NCI-H187 (cell line): Measurements from ENCODE around the gene TMEM213.

Experiments
- DNase-seq, 2 experiments: peaks; one replicate each; lab custom pipeline; 2025; lab: John Stamatoyannopoulos, UW

TMEM213 gene

DNA sequence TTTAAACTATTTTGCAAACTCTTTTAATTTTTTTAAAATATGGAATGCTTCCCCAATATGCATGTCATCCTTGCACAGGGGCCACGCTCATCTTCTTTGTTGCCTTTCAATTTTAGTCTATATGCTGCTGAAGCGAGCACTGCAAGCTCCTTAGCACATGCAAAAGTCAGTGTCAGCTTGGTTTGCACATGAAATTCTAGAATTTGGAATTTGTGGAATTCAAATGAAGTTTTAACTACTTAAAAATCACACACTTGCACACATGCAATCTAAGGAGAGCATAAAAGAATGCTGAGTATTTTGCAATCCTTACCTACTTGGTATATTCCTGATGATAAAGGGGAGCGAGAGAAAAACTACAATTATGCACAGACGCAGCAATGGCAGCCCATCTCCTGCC lies 78.5 kb downstream of the TMEM213 start:
- DNase-seq, result no peak

DNA sequence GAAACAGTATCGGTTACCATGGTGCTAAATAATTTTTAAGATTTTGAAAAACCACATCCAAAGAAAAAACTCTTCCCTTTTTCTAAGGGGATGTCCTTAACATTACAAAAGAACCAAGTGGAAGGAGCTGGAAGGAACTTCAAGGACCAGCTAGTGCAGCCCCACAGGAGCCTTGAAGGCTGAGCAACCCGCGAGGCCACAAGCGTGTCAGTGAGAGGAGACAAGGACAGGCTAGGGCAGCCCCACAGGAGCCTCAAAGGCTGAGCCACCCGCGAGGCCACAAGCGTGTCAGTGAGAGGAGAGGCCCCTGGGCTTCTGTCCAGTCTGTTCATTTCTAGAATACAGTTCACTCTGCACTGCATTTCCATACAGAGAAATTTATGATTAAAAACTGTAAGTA lies 80.3 kb downstream of the TMEM213 start:
- DNase-seq, result no peak

DNA sequence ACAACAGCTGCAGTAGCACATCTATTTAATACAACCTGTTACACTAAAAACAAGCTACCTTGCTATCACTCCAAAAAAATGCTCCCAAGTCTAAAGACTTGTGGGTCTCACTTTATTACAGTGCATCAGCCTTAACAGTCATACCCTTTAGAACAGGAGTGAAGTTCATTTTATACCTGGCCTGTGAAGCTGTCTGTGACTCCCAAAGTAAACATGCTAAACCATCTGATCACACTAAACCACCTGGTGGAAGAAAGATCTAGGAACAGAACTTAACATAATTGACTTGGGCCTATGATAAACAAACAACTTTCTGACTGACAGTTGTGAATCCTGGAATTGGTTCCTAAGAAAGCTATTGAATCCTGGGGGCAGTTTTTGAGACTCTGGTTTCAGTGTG lies 81.1 kb downstream of the TMEM213 start:
- DNase-seq, result no peak

DNA sequence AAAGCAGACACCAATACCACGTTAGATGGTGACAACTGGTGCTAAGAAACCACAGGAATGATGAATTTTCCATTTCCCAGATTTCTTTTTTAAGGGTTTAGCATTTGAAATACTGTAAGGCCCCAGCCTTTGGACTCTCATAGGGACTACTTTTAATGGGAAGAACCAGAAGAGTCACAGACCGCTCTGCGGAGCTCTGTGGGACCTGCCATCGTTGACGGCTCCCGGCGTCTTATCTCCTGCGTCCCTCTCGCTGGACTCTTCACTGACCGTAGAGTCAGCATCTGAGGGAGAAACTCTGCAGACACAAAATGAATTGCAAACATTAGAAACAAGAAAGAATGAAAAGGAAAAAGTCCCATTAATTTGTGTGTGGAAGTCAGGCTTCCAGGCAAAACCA lies 81.6 kb downstream of the TMEM213 start:
- no peak for DNase-seq

DNA sequence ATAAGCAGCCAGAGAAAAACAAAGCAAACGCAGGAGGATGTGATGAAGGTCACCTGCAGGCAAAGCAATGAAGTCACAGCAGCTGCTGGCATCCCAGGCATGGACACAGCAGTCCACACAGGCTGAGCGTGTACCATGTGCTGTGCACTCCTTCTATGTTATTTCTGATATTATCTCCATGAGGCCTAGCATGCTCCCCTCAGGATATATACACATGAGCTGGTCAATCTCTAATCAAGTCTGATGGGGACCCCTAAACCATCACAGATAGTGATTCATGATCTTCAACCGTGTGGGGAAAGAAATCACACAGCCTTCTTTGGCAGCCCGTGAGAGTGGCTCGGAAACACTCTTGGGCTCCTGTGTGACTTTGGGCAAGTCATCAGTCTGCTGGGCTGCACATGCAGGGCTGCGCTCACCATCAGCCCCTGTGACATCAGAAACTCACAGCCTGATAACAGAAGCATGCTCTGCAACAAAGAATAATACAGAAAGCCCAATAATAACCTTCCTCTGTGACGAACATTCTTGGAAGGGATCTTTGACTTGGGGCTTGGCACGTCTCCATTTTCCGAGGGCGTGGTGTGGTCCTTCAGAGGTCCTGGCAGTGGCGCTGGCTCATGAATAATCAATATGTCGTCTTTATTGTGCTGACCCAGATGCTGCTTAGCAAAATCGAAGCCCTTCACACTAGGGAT lies 83.2 kb downstream of the TMEM213 start:
- no peak for DNase-seq

DNA sequence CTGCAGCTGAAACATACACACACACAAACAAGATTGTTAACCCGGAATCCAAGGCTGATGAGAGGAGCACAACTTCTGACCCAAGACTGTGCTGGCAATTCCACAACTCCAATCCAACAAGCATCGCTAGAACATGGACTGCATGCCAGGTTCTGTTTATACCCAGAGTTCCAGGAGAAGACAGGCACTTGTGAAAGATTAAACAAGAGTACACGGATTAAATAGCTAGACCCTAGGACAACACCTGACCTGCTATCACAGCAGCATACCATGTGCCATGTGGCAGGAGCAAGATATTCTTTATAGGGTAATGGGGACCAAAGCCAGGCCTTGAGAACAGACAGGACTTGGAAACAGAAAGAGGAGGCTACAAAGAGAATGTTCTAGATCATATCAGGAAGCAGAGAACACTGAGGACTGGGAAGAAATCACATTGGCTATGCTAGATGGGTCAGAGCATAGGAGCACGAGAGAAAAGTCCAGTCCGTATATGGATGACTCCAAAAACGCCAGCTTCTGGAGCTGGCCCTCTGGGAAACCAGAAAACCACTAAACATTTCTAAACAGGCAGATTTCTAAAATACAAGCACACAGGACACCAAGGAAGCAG lies 83.9 kb downstream of the TMEM213 start:
- DNase-seq, result no peak

DNA sequence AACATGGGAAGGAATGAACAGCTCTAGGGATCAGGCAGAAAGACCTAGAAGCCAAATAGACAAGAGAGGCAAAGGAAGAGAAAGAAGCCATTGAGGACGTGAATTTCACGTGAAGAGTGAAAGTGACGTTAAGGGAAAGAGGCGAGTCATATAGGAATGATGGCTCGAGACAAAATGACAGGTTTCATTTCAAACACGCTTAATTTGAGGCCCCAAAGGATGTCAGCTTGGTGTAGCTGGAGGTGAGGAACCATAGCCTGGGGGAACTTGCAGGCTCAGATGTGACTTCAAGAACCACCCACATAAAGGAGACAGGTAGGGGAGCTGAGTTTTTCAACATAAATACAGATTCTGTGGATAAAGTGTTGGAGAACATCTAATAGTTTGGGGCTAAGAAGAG lies 84.5 kb downstream of the TMEM213 start:
- DNase-seq, result no peak

DNA sequence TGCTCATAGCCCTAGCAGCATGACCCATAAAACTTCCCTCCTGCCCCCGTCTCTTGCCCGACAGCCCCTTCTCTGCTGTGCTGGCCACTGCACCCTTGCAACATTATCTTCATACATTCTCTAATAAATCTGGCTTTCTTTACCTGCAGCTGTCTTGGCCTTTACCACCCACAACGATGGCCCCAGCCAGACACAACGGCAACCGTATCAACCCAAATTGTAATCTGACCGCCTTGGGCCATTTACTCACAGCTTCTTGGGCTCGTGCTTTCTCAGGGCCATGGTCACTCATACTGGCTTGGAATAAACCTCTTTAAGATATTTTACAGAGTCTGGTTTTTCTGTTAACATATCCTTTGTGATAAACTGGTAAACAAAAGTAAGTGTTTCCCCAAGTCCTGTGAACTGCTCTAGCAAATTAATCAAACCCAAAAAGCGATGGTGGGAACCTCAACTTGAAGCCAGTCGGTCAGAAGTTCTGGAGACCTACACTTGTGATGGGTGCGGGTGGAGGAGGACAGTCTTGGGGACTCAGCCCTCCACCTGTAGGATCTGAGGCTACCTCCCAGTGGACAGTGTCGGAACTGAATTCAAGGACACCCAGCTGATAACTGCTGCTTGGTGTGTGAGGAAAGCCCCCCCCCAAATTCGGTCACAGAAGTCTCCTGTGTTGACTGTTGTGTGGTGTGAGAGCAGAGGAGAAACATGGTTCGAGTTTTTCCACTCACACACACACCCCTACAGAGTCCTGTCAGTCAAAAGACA lies 87.8 kb downstream of the TMEM213 start:
- no peak for DNase-seq

DNA sequence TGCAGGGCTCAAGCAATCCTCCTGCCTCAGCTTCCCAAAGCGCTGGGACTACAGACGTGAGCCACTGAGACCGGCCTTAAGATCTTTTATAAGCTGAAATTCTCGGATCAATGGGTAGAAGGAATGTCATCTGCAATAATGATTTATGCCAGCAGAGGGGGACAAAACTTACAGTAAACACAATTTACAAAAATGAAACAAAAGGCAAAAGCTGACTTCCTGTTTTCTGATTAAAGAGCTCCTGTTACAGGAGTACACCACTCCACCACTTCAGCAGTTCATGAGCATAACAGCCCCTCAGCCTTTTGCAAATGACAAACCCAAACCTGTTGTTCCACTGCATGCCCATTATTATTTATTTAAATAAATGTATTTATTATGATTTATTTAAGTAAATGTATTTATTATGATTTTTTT lies 88.7 kb downstream of the TMEM213 start:
- peak in 1 of 2 experiments; percentile 20 for DNase-seq

DNA sequence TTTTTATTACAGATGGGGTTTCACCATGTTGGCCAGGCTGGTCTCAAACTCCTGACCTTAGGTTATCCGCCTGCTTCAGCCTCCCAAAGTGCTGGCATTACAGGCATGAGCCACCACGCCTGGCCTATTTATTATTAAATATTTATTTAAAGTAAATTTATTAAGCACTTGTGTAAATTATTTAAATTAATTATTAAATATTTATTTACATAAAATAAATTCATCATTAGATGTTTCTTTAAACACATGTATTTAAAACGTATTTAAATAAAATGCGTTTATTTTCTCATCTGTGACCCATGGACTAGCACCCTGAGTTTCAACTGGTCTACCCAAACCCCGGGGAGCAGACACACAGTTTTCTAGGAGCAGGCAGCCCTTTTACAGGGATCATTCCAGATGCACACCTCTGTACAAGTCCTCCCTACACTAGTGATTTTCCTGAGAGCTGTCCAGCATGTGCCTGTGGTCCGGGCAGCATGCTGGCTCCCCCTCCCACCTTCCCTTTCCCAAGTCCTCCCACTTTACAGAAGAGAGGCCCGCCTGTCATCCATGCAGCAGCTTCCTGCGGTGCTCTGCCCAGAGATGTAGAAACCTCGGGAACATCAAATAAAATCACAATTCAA lies 89.4 kb downstream of the TMEM213 start:
- DNase-seq, result no peak
